NCI-H69 (cell line): ENCODE results near the gene JMJD1C.

Experiments
- DNase-seq: peaks from one replicate; lab custom pipeline; 2025; lab: John Stamatoyannopoulos, UW

Gene JMJD1C

DNA sequence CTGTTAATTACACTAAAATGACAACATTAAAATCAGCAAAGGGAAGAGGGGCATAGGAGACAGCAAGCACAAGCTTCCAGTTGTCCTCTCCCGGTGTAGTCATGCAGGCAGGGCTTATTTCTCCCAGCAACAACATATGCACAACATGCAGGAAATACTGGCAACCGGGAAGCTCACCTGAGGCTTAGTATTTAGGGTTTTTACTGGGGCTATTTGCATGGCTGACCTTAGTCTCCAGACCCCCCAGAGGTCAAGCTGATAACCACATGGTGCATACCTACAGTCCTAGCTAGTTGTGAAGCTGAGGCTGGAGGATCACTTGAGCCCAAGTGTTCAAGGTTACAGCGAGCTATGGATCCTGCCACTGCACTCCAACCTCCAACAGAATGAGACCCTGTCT lies 12.8 kb upstream of the JMJD1C start:
- no peak for DNase-seq

DNA sequence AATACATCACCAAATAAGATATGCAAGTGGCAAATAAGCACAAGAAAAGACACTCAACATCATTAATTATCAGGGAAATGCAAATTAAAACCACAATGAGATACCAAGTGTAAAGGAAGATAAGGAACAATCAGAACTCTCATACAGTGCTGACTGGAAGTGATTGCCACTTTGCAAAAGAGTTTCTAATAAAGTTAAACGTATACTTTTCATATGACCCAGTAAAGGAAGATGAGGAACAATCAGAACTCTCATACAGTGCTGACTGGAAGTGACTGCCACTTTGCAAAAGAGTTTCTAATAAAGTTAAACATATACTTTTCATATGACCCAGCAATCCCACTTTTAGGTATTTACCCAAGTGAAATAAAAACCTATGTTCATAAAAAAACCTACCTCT lies 12.2 kb upstream of the JMJD1C start:
- no peak for DNase-seq

DNA sequence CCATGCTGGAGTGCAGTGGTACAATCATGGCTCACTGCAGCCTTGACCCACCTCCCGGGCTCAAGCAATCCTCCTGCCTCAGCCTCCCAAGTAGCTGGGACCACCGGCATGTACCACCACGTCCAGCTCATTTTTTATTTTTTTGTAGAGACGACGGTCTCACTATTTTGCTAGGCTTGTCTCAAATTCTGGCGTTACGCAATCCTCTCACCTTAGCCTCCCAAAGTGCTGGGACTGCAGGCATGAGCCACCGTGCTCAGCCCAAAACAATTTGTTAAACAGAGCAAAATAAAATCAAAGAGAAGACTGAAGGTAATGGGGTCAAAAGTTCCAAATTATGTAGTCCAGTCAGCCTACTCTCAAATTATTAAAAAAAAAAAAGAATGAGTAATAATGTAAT lies 8.7 kb upstream of the JMJD1C start:
- DNase-seq = no peak

DNA sequence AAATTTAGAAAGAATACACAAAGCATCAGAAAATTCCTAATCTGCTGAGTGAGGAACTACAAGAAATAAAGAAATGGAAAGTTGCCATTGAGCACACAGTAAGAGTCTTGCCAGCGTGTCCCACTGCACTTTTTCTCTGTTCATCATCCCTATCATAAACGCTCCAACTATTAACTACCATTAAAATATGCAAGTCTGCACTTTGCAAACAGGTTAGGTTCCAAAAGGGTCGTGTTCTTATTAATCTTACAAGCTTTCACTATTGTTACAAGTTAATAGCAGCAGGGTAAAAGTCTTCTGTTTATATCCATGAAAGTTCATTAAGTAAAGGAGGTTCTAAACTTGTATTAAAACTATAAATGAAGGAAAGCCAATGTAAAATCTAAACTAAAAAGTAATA lies 5.2 kb upstream of the JMJD1C start:
- DNase-seq = no peak

DNA sequence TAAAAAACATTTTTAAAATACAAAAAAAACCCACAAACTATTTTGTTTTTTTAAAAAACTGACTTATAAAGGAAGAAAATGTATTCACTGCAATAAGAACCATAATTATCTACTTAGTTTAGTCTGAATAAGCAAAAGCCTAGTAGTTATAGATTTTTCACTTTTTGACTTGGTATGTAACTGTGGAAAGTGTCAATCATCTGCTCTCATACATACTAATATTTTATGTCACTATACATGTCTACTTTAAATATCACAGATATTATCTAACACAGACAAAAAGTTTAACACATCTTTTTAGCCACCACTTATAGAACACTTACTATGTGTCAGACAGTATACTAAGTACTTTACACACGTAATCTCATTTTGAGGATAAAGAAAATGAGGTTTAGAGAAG lies 3.2 kb upstream of the JMJD1C start:
- DNase-seq = no peak

DNA sequence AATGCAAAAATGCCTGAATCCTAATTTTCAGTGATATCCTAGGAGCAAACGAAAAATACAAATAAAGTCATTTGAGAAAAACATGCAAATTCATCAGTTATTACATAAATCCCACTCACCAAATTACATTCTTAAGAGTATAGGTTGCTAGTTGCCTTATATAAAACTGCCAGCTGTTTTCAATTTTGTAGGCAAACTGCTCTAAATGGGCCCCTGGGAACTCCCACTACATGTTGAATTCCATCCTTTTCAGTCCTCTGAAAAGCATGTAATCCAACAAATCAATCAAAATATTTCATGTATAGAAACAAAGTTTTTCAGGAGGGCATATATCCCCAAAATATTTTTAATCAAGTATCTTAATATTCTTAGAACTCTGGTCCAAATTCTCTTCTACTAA lies 2.1 kb upstream of the JMJD1C start:
- peak; percentile 36 for DNase-seq

DNA sequence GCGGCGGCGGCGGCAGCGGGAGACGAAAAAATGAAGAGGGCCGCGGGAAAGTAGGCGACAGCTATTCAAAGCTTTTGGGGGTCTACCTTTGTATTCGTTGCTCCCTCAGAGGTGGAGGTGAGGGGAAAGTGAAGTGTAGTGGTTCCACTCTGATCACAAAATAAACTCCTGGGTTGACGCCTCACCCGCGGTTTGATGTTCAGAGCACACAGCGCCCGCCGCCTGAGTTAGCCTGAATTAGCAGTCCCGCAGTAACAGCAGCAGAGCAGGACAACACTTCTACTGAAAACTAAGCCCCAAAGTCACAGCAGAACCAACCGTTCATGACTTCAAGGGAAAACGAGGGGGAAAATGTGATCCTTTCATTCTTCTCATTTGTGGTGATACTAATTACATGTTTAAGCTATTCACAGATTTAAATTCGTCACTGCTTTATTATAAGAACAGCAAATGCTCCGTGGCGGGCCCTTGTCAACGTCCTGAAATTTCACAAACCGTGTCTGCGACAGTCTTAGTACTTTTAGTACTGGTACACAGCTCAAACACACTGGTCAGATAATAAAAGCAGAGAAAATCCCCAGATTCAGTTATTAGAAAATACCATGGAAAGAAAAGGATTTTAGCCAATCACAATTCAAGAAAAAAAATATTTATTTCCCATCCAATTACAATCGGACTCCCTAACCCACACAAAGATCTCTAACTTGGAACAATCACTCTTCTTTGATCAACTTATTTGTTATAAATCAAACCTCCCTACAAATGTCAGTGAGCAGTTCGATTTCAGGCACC lies 563 bp upstream of the JMJD1C start:
- peak; percentile 79 for DNase-seq

DNA sequence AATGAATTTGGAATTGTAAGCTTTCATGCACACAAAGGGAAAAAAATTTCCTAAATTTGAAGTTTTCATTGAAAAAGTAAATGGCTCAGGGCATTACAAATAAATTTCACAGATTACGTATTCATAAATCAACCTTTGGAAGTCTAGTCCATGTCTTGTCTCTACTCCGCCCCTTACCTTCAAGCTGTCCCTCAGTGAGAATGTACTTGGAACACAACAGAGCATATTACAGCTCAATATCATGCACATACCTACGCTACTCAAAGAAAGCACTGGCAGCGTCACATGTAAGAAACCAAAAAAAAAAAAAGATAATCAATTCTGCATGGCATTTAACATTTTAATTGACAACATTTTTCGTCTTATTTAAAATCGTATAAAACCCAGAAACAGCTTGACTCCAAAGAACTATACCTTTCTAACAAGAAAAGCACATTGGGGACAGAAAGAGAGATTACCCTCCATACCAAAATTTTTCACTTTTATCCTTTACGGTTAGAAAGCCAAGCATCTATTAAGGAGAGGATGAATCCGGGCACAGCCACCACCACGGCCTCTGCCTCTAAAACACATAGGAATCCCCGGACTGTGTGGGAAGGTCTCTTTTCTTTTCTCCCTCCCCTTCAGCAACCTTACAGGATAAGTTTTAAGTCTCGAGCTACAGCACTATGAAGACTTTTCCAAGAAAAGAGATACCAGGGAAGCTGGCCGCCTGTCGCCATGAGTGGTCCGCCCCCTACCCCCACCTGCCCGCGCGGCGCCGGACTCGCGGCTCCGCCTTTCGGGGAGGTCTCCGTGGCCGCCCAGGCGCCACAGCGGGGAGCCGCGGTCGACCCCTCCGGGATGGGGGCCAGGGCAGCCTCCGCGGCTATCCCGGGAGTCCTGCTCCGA lies 1.1 kb downstream of the JMJD1C start:
- DNase-seq = peak; percentile 17

DNA sequence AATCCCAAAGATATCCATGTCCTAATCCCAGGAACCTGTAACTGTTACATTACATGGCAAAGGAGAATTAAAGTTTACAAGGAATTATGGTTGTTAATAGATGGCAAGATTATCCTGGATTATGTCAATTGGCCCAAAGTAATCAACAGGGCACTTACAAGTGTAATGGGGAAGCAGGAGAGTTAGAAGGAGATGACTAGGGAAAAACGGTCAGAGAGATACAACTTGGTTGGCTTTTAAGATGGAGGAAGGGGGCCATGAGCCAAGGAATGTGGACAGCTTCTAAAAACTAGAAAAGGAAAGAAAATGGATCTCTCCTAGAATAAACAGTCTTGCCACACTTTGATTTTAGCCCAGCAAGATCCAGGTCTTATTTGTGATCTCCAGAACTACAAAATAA lies 3.3 kb downstream of the JMJD1C start:
- no peak for DNase-seq

DNA sequence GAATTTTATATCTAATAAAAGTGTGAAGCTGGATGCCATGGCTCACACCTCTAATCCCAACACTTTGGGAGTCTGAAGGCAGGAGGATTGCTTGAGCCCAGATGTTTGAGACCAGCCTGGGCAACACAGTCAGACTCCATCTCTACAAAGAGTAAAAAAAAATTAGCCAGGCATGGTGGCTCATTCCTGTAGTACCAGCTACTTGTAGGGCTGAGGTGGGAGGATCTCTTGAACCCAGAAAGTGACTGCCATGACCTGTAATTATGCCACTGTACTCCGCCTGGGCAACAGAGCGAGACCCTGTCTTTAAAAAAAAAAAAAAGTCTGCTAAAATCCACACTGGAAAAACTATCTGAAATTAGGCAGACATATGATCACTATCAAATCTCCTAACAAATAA lies 7.6 kb downstream of the JMJD1C start:
- no peak for DNase-seq

DNA sequence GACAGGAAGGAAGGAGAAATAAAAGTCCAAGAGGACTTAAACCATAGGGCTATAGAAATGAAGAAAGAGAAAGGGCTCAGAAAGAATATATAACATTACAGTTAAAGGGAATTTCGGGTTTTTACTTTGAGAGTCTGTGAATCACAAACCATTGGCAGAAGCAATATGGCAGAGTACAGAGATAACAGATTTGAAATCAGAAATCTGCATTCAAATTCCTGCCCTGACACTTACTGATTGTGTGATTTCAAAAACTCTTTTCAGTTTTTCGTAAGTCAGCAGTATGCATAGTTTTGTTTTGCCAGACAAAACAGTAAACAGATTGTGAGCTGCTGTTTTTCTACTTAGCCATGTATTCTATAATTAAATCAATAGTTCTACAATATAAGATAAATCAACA lies 8.2 kb downstream of the JMJD1C start:
- DNase-seq = no peak

DNA sequence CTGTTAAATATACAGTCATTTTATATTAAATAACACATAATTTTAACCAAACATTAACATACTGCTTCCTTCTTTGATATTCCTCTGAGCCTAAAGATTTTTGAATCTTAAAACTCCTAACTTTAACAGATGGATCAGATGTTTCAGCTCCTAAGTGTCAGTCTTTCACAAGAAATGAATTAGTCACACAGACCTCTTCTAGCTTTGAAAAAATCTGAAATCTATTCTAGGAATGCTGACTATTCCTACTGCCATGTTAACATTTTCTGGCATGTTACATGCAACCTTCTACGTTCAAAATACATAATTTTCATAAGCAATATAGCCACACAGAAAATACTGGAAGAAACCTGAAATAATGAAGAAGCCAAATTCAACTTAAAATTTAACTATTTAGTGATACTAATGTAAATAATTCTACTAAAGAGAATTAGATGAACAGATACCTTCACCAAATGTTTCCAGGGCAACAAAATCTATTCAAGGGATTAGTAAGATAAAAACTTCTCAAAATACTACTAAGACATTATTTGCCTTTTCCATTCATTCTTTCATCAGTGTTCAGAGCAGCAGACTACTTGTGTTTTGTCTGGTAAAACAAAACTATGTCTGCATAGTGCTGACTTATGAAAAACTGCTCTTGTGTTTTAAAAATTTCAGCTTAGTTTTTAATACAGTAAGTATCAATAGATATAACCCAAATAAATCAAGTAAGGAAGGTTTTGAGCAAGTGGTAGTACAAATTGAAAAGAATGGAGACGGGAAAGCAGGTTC lies 9.2 kb downstream of the JMJD1C start:
- DNase-seq = no peak

DNA sequence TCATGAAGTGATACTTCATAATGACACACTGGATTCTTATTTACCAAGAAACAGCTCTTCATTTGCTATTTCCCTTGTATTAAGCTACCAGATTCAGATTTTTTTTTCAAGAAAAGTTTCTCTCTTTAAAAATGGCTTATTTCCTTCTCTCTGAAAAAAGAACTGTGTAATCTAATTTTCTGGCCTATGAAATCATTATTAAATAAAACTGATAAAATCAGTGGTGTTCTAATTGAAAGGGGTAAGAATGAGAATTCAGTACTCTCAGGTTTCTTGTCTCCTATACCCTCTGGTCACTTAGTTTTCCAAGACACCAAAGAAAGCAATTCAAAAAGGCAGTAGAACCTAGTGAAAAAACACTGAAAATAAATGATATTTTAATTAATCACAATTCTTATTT lies 10.3 kb downstream of the JMJD1C start:
- no peak for DNase-seq

DNA sequence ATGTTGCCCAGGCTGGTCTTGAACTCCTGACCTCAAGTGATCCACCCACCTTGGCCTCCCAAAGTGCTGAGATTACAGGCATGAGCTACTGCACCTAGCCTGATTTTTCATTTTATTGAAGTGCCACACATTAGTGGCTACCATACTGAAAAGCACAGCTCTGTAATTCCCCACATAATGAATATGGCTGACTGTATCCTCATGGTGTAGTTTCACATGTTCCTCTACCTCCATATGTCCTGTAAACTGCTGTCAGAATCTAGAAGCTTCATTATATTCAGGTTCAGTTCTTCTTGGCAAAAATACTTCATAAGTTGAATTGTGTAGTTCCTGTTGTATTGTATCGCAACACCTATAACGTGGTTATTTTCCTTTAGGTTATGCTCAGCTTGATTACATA lies 11.1 kb downstream of the JMJD1C start:
- DNase-seq = no peak

DNA sequence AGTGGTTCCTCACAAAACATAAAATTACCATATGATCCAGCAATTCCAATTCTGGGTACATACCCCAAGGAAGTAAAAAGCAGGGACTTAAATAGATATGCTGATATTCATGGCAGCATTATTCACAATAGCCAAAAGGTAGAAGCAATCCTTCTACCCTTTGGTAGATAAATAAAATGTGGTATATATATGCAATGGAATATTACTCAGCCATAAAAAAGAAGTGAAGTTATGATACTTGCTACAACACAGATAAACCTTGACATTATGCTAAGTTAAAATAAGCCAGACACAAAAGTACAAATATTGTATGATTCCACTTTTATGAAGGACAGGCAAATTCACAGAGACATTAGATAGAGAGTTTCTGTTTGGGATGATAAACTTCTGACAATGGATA lies 13.3 kb downstream of the JMJD1C start:
- no peak for DNase-seq

DNA sequence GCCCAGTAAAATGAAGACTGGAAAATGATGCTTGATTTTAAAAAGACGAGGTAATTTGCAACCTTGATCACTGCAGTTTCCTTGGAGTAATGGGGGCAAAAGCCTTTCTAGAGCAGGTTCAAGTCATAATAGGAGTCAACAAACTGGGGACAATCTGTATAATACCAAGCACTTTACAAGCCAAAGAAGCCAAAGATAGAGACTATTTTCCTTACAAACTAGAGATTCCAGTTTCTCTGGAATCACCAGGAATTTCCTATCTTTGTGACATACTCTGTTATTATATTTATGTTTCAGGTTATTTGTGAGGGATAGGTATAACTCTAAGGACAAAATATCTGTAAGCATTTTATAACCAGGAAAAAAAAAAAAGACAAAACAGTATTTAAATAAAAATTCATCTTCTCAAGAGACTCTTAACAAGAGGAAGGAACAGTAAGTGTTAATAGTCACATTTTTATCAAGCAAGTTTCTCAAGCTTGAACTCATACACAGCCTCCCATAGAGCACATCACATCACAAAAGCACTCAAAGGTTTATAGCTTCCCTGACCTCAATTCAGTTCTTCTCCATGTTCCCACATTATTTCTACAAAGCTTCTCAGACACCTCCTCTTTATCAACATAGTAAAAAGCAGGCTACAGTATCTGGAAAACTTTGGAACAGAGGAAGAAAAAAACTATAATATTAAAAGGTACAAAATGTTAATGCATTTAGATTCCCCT lies 18.9 kb downstream of the JMJD1C start:
- no peak for DNase-seq

DNA sequence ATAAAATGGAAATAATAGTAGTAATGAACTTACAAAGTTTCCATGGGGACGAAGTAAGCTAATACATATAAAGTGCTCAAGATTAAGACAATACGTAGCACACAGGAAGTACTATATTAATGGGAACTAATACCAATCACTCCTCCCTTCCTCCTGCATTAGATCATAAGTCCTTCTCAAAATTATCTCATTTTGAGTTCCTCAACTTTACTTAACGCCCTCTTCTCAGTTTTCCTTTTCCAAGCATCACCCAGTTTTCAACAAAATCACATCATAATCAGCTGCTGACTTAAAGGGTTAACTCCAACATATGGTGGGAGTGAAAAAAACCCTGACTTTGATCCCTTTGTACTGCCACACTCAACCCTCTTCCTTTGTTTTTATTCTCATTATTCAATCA lies 24.4 kb downstream of the JMJD1C start:
- no peak for DNase-seq

DNA sequence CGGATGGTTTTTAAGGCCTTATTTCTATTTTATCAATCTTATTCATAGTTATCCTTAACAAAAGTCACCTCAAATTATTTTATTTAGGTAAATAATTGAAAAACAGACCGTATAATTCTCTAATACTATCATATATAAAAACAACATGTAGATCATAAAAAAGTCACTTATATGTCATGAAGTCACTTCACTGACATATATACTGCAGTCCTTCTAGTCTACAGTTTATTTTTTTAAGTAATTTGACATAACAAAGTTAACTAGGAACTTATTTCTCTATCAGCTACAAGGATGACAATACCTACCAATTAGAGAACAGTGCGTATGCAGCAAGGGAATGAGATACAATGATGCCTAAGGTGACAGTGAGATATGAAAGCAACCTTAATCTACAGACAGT lies 26.2 kb downstream of the JMJD1C start:
- no peak for DNase-seq

DNA sequence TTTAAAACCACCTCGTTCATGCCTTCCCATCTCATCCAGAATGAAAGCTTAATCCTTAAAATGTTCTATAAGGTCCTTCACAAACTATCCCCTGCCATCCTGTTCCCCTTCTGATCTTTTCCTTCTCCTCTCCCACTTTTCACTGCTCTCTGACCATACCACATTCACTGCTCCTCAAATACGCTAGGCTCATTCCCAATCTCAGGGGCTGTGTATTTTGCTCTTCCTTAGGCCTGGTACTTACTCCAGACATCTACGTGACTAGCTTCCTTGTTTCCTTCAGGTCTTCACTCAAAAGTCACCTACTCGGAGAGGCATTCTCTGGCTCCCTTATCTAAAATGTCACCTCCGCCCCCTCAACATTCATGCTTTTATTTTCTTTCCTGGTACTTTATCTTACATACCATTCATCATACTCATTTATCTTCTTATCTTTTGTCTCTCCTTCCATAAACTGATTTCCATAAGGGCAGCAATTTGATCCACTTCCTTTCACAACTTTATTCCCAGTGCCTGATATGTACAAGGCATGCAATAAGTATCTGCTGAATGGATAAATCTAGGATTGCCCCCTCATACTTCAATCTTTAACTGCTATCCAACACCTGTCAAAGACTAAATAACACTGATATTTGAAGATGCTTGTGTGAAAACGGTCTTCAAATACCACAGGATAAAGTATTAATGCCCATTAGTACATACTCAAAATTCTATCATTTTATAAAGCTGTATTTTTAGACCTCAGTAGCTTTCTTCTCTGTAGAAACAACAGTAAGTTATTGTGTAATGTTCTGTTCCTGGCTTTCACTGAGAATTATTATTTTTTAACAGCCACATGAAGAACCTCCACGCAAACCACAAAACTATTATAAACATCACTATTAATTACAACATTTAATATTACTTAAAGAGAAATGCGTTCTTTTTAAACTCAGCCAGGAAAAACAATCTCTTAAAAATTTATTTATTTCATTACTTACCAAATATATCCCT lies 27.0 kb downstream of the JMJD1C start:
- DNase-seq = no peak

DNA sequence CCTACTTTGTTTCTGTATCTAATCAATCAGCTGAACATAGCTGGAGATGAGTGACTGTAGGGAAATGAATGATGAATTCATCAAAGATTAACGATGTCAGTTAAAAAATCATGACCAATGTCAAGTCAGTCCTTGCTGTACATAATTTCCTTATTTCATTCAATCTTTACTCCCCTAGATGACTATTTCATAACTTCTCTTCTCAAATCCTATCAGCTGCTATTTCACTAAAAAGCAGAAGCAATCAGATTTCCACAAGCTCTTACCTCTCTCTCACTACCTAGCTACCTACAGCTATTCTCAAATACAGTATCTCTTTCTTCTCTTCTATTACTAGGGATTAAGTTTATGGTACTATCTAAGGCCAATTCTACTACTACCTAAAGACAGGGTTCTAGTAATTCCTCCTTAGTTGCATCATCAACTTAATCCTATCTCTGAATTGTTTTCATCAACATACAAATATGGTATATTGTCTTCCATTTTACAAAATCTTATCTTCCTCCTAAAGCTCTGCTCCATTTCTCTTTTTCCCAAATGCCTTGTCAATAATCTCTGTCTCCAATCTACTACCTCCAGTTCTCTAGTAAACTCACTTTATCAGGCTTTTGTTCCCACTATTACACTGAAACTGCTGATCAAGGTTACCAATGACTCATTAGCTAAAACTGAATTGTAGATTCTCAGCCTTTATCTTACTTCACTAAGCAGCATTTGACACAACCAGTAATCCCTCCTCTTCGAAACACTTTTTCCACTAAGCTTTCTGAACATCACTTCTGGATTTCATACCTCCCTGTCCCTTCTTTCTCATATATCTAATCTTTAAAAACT lies 28.4 kb downstream of the JMJD1C start:
- DNase-seq = no peak
